Calu3 (cell line): ENCODE results near the gene TNFSF18. TPM values are rescaled to one million over a fixed set of nuclear protein-coding genes. Genes with fewer than 3 reads are reported as not detected.

Experiments
- BruUV-seq: library from RNA; stranded (reverse); fragments of 400-500 nt; replicated peaks from 2 replicates; lab custom pipeline; 2021; lab: Mats Ljungman, UMichigan
- CTCF ChIA-PET: fragments of 300-600 bp; sonication (Branson Sonifier 250); formaldehyde crosslinking; loops from one replicate; lab custom pipeline; 2022; ENCODE audit warnings: antibody characterized with exemption; lab: Charles Lee
- DNase-seq: peaks from one replicate; pipeline ENCODE4 v3.0.0; 2022
- H3K27ac Mint-ChIP-seq: one replicate; pipeline ENCODE4 v1.8.0; 2022; ENCODE audit warnings: mixed read lengths; ENCODE audit not compliant: unreplicated experiment
- H3K27me3 Mint-ChIP-seq: one replicate; pipeline ENCODE4 v1.8.0; 2022; ENCODE audit warnings: mixed read lengths; ENCODE audit not compliant: unreplicated experiment
- H3K36me3 Mint-ChIP-seq: one replicate; pipeline ENCODE4 v1.8.0; 2022; ENCODE audit warnings: mild to moderate bottlenecking, moderate library complexity, mixed read lengths; ENCODE audit not compliant: insufficient read depth, unreplicated experiment
- H3K4me1 Mint-ChIP-seq: one replicate; pipeline ENCODE4 v1.8.0; 2022; ENCODE audit warnings: mild to moderate bottlenecking, low read depth, mixed read lengths; ENCODE audit not compliant: unreplicated experiment
- H3K4me3 Mint-ChIP-seq: one replicate; pipeline ENCODE4 v1.8.0; 2022; ENCODE audit warnings: mild to moderate bottlenecking, low read depth, moderate library complexity, mixed read lengths; ENCODE audit not compliant: unreplicated experiment
- H3K9me3 Mint-ChIP-seq: one replicate; pipeline ENCODE4 v1.8.0; 2022; ENCODE audit warnings: low read depth, mixed read lengths; ENCODE audit not compliant: unreplicated experiment
- intact Hi-C: fragments of 100-400 bp; cut with micrococcal nuclease; formaldehyde crosslinking; loops from one replicate; pipeline ENCODE4 v1.10.0; 2022; ENCODE audit not compliant: unreplicated experiment
- total RNA-seq: library from RNA; stranded (reverse); gene quantifications from 2 replicates; pipeline ENCODE4 v1.2.3, GENCODE V29; 2022
- TF ChIP-seq, protein P1 (sequence below): fragments of 200-600 bp; IDR thresholded peaks from one replicate; pipeline ENCODE4 v1.8.0; 2022; ENCODE audit warnings: antibody characterized with exemption; ENCODE audit not compliant: unreplicated experiment

The TNFSF18 gene
- total RNA-seq, 1 experiment from 2014 or later: not detected

DNA sequence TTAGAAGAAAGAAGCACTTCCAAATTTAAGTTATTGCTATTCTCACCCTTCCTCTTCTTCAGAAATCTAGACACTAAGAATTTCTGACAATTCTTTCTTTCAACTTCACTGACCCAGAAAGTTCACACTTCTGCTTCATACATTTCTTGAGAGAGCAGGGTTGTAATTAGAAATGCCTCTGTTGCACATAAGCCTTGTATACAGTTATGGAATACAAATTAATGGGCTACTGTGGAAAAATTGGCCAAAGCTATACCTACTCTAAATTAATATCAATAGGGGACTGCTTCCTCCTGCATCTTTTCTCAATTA, 1.5 kb downstream of the TNFSF18 start:
- Mint-ChIP-seq H3K27me3 (no peaks in the 10 kb centered on the region), H3K9me3 (no peaks in the 10 kb centered on the region), H3K4me3 (no peak overlapping the region), H3K4me1 (peaks cover 41% of the 10 kb centered on the region), H3K27ac (no peak overlapping the region), H3K36me3 (no peaks in the 10 kb centered on the region)
- CTCF ChIA-PET: no interaction called here
- no TSS peak for BruUV-seq
- TF ChIP-seq, protein P1, sequence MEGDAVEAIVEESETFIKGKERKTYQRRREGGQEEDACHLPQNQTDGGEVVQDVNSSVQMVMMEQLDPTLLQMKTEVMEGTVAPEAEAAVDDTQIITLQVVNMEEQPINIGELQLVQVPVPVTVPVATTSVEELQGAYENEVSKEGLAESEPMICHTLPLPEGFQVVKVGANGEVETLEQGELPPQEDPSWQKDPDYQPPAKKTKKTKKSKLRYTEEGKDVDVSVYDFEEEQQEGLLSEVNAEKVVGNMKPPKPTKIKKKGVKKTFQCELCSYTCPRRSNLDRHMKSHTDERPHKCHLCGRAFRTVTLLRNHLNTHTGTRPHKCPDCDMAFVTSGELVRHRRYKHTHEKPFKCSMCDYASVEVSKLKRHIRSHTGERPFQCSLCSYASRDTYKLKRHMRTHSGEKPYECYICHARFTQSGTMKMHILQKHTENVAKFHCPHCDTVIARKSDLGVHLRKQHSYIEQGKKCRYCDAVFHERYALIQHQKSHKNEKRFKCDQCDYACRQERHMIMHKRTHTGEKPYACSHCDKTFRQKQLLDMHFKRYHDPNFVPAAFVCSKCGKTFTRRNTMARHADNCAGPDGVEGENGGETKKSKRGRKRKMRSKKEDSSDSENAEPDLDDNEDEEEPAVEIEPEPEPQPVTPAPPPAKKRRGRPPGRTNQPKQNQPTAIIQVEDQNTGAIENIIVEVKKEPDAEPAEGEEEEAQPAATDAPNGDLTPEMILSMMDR: no peak
- intact Hi-C loops: no loop called here
- no peak for DNase-seq

DNA sequence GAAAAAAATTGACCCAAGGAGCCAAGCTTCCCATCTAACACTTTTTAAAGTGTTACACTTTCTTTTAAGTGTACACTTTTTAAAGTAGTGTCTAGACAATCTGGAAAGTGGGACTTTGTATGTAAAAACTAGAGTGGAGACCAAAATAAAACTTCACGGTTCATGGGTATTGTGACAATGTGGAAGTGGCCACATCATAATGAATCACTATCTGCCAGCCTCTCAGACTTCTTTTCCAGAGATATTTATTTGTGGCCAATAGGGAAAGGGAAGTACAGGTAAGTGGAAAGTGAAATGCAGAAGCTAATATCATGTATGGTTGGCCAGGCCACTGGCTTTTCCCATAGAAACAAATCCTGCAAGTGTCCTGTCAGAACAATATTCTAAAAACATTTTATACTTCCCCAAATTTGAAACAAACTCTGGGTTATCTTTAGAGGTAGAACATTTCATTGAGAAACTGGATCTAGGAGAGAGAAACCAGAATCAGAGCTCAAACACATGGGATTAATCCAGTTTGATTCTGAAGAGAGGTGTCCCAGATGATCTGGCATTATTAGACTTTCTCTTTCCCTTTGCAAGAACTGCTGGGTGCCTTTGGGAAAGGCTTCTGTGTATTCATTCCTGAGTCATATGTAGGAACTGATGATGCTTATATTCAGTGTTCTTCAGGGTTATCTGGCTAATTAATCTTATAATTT, 2.0 kb downstream of the TNFSF18 start:
- H3K36me3 Mint-ChIP-seq: no peaks in the 10 kb centered on the region
- CTCF ChIA-PET: no interaction called here
- no peaks in the 10 kb centered on the region for H3K27me3 Mint-ChIP-seq
- TF ChIP-seq, protein P1: no peak
- H3K4me1 Mint-ChIP-seq: peaks cover 41% of the 10 kb centered on the region
- H3K9me3 Mint-ChIP-seq: no peaks in the 10 kb centered on the region
- no TSS peak for BruUV-seq
- intact Hi-C loops: no loop called here
- no peak overlapping the region for H3K4me3 Mint-ChIP-seq
- DNase-seq: no peak
- H3K27ac Mint-ChIP-seq: no peak overlapping the region

DNA sequence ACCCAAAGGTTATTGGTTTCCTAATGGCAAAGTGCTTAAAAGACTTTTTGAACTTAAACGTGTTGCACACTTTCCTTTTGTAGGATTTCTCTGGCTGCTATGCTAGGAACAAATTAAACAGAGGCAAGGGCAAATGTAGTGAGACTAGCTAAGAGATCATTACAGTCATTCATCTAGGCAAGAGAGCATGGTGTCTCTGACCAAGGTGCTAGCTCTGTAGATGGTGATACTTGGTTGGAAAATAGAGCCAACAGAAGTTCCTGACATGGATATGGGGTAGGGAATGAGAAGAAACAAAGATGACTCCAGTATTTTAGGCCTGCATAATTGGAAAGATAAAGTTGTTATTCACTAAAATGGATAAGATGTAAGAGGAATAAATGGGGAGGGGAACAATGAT, 6.1 kb downstream of the TNFSF18 start:
- CTCF ChIA-PET: no interaction called here
- no peak for DNase-seq
- BruUV-seq: no TSS peak
- no peak overlapping the region for H3K27ac Mint-ChIP-seq
- H3K4me1 Mint-ChIP-seq: peaks cover 28% of the 10 kb centered on the region
- H3K4me3 Mint-ChIP-seq: no peak overlapping the region
- no peaks in the 10 kb centered on the region for H3K27me3 Mint-ChIP-seq
- TF ChIP-seq, protein P1: no peak
- H3K36me3 Mint-ChIP-seq: peaks cover 4% of the 10 kb centered on the region
- H3K9me3 Mint-ChIP-seq: no peaks in the 10 kb centered on the region
- intact Hi-C loops: no loop called here

DNA sequence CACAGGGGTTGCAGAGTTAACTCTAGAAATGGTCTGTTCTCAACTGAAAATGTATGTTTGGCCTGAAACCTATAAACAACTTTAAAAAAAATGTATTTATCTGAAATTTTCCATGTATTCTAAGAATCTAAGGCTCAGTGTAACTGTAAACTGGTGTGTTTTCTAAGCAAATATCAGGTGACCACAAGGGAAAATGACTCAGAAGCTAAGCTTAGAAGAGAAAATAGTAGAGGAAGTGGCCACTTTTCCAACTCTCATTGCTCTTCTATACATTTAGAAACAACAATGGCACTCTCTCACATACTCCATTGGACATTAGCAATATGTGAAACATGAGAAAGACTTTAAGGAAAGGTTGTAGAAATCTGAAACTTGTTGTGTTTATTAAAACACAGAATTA, 7.5 kb downstream of the TNFSF18 start:
- TF ChIP-seq, protein P1: no peak
- Mint-ChIP-seq H3K9me3 (no peaks in the 10 kb centered on the region), H3K4me1 (peaks cover 21% of the 10 kb centered on the region), H3K36me3 (peaks cover 4% of the 10 kb centered on the region), H3K27ac (peak overlapping the region; percentile 74), H3K27me3 (no peaks in the 10 kb centered on the region), H3K4me3 (peak overlapping the region; percentile 20)
- BruUV-seq: no TSS peak
- intact Hi-C loops: no loop called here
- CTCF ChIA-PET: interaction anchor here (0.7 to 1.5 kb wide), 4 partner anchors 10 to 577 kb away, joined by 3 read pairs; no protein-coding TSS in a partner anchor
- DNase-seq: no peak
